Hepatocyte (in vitro differentiated cells): ENCODE measurements around the gene TMEM209.
"Not testable (repeated sequence)": the region's sequence is repeated elsewhere in the genome, so short reads cannot be mapped to it uniquely, and the experiment has no call there.

ENCODE experiments used
- CTCF ChIP-seq: fragments of 200-600 bp; sonication (generic); IDR thresholded peaks from 2 replicates; pipeline ENCODE4 v1.5.1; 2016; ENCODE audit warnings: antibody characterized with exemption, mild to moderate bottlenecking; ENCODE audit not compliant: poor library complexity
- EZH2 ChIP-seq: fragments of 200-600 bp; sonication (generic); IDR thresholded peaks from 2 replicates; pipeline ENCODE4 v1.6.1; 2016; ENCODE audit warnings: antibody characterized with exemption, mild to moderate bottlenecking, borderline replicate concordance
- EZH2phosphoT487 ChIP-seq: fragments of 200-600 bp; sonication (generic); IDR thresholded peaks from one replicate; pipeline ENCODE4 v1.6.1; 2018; ENCODE audit warnings: antibody characterized with exemption, mild to moderate bottlenecking, low read depth, moderate library complexity; ENCODE audit not compliant: unreplicated experiment, severe bottlenecking

- not testable (repeated sequence) for TF ChIP-seq CTCF, EZH2, EZH2phosphoT487
Observed at GRCh38 chr7:130126840-130127239, 78.4 kb downstream of the TMEM209 start.
